HepG2 (cell line): Measurements from ENCODE around the gene TMEM38A. TPM values are rescaled to one million over a fixed set of nuclear protein-coding genes. Genes with fewer than 3 reads are reported as not detected.

Source experiments
- FOXJ3 ChIP-seq: sonication (generic); formaldehyde crosslinking; IDR thresholded peaks from 2 replicates; pipeline ENCODE4 v1.4.0; 2020; ENCODE audit warnings: missing genetic modification reagents, mild to moderate bottlenecking, borderline replicate concordance
- GABPB1 ChIP-seq: IDR thresholded peaks from 2 replicates; pipeline ENCODE4 v1.6.1; 2016; ENCODE audit warnings: mild to moderate bottlenecking, missing genetic modification reagents, moderate library complexity, missing compliant biosample characterization
- HDAC1 ChIP-seq: sonication (generic); formaldehyde crosslinking; IDR thresholded peaks from 2 replicates; pipeline ENCODE4 v1.5.1; 2020; ENCODE audit warnings: mild to moderate bottlenecking, missing genetic modification reagents
- NFIB ChIP-seq: sonication (generic); formaldehyde crosslinking; IDR thresholded peaks from 2 replicates; pipeline ENCODE4 v1.9.0; 2021; ENCODE audit warnings: missing genetic modification reagents, mild to moderate bottlenecking, borderline replicate concordance
- PHF21A ChIP-seq: sonication (generic); formaldehyde crosslinking; IDR thresholded peaks from 2 replicates; pipeline ENCODE4 v1.5.0; 2020; ENCODE audit warnings: mild to moderate bottlenecking, missing genetic modification reagents
- SRF ChIP-seq: IDR thresholded peaks from 2 replicates; pipeline ENCODE4 v1.6.1; 2011; ENCODE audit warnings: mild to moderate bottlenecking, low read depth, low read length, moderate library complexity
- TARDBP ChIP-seq: sonication (generic); formaldehyde crosslinking; IDR thresholded peaks from 2 replicates; pipeline ENCODE4 v1.8.0; 2022; ENCODE audit warnings: mild to moderate bottlenecking, missing genetic modification reagents
- TCF7L2 ChIP-seq: IDR thresholded peaks from 2 replicates; pipeline ENCODE4 v1.6.1; 2011; ENCODE audit warnings: mild to moderate bottlenecking, low read depth, low read length, moderate library complexity
- THAP11 ChIP-seq: IDR thresholded peaks from 2 replicates; pipeline ENCODE4 v1.6.1; 2016; ENCODE audit warnings: missing biosample characterization, missing genetic modification reagents
- YEATS4 ChIP-seq: sonication (generic); formaldehyde crosslinking; IDR thresholded peaks from 2 replicates; pipeline ENCODE4 v1.4.0; 2020; ENCODE audit warnings: missing genetic modification reagents, borderline replicate concordance
- ZBTB42 ChIP-seq: sonication (generic); formaldehyde crosslinking; IDR thresholded peaks from 2 replicates; pipeline ENCODE4 v1.5.0; 2020; ENCODE audit warnings: mild to moderate bottlenecking, missing genetic modification reagents
- ZMAT3 ChIP-seq: sonication (generic); formaldehyde crosslinking; conservative IDR thresholded peaks from 2 replicates; pipeline ENCODE4 v1.7.0; 2021; ENCODE audit warnings: missing genetic modification reagents
- ZNF20 ChIP-seq: sonication (generic); formaldehyde crosslinking; IDR thresholded peaks from 2 replicates; pipeline ENCODE4 v1.4.0; 2020; ENCODE audit warnings: mild to moderate bottlenecking, moderate library complexity, missing genetic modification reagents
- ZNF282 ChIP-seq: fragments of 450-650 bp; IDR thresholded peaks from 2 replicates; pipeline ENCODE4 v1.6.1; 2018; ENCODE audit not compliant: partially characterized antibody
- ZNF414 ChIP-seq: sonication (generic); formaldehyde crosslinking; IDR thresholded peaks from 2 replicates; pipeline ENCODE4 v1.5.0; 2020; ENCODE audit warnings: missing genetic modification reagents
- ZNF572 ChIP-seq: sonication (generic); formaldehyde crosslinking; IDR thresholded peaks from 2 replicates; pipeline ENCODE4 v1.5.1; 2020; ENCODE audit warnings: mild to moderate bottlenecking, missing genetic modification reagents
- ZNF619 ChIP-seq: sonication (generic); formaldehyde crosslinking; IDR thresholded peaks from 2 replicates; pipeline ENCODE4 v1.4.0; 2020; ENCODE audit warnings: mild to moderate bottlenecking, missing genetic modification reagents
- ZNF768 ChIP-seq: sonication (generic); formaldehyde crosslinking; IDR thresholded peaks from 2 replicates; pipeline ENCODE4 v1.4.0; 2020; ENCODE audit warnings: missing genetic modification reagents
- ZSCAN25 ChIP-seq: sonication (generic); formaldehyde crosslinking; IDR thresholded peaks from 2 replicates; pipeline ENCODE4 v1.8.0; 2022; ENCODE audit warnings: mild to moderate bottlenecking, missing genetic modification reagents
- polyA plus RNA-seq, 8 experiments: library from polyadenylated mRNA; depleted of rRNA in 3 of 8; stranded (reverse) in 7 of 8; unstranded in 1 of 8; fragments of >200 nt; fragmentation: Illumina TruSeq in 4 of 8; extraction: Trizol in 4 of 8; gene quantifications; 2 replicates each; pipeline versions ENCODE4 v1.2.1 to v1.2.3, GENCODE V29; 2011 to 2016; ENCODE audit warnings: low read depth in 4 of 8, missing spikeins in 1 of 8, mixed read lengths in 1 of 8; ENCODE audit not compliant: insufficient read depth in 1 of 8
- total RNA-seq, 5 experiments: library from RNA; depleted of rRNA; stranded (reverse); fragments of >200 nt; fragmentation: Illumina TruSeq; extraction: Trizol; gene quantifications; 2 replicates each; pipeline ENCODE4 v1.2.3, GENCODE V29; 2016; ENCODE audit warnings: low read depth in 1 of 5
- TF ChIP-seq, protein P1 (sequence below): sonication (generic); formaldehyde crosslinking; IDR thresholded peaks from 2 replicates; pipeline ENCODE4 v1.9.0; 2021; ENCODE audit warnings: mild to moderate bottlenecking, missing genetic modification reagents
- TF ChIP-seq, protein P2 (sequence below): sonication (generic); formaldehyde crosslinking; IDR thresholded peaks from 2 replicates; pipeline ENCODE4 v1.8.0; 2022; ENCODE audit warnings: mild to moderate bottlenecking, missing genetic modification reagents, borderline replicate concordance
- TF ChIP-seq, protein P3 (sequence below): sonication (generic); formaldehyde crosslinking; conservative IDR thresholded peaks from 2 replicates; pipeline ENCODE4 v1.5.0; 2020; ENCODE audit warnings: missing genetic modification reagents

The TMEM38A gene
- total and polyA plus RNA-seq, 2 of the 13 experiments (the other 11 are each of a cell fraction or from before 2014, with no cell fraction given) = 4.8 to 6.8 TPM

DNA sequence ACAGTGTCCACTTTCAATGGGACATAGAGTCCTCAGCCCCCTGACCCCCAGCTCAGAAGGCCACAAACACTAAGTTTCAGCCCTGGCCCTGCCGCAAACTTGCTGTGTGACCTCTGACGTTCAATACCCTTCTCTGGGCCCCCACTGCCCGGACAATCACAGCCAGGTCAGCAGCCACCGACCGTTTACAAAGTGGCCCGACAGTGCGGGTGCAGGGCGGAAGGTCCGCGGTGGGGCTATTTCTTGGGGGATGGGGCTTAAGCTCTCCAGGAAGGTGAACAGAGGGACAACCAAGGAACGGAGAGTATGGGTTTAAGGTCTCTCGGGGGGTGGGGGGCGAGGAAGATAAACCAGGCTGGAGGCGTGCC is 1.5 kb upstream of the TMEM38A start (continued):
- TF ChIP-seq FOXJ3 (CRISPR knock-in tag) (no peak), HDAC1 (CRISPR knock-in tag) (peak; percentile 46; the same call in 1 of the 2 replicates), ZNF414 (CRISPR knock-in tag) (no peak), ZBTB42 (CRISPR knock-in tag) (no peak), TCF7L2 (no peak), ZNF282 (no peak), ZNF572 (CRISPR knock-in tag) (no peak), THAP11 (CRISPR knock-in tag) (no peak), ZNF20 (CRISPR knock-in tag) (no peak), TARDBP (CRISPR knock-in tag) (no peak), SRF (no peak), NFIB (no peak), ZMAT3 (CRISPR knock-in tag) (no peak), ZNF619 (CRISPR knock-in tag) (0 out of 2 replicates have a peak, but pooled peaks have one; percentile 3), YEATS4 (CRISPR knock-in tag) (no peak), GABPB1 (CRISPR knock-in tag) (no peak), ZSCAN25 (CRISPR knock-in tag) (no peak), ZNF768 (CRISPR knock-in tag) (peak; percentile 99), PHF21A (CRISPR knock-in tag) (0 out of 2 replicates have a peak, but pooled peaks have one; percentile 28)
- TF ChIP-seq, protein P1, sequence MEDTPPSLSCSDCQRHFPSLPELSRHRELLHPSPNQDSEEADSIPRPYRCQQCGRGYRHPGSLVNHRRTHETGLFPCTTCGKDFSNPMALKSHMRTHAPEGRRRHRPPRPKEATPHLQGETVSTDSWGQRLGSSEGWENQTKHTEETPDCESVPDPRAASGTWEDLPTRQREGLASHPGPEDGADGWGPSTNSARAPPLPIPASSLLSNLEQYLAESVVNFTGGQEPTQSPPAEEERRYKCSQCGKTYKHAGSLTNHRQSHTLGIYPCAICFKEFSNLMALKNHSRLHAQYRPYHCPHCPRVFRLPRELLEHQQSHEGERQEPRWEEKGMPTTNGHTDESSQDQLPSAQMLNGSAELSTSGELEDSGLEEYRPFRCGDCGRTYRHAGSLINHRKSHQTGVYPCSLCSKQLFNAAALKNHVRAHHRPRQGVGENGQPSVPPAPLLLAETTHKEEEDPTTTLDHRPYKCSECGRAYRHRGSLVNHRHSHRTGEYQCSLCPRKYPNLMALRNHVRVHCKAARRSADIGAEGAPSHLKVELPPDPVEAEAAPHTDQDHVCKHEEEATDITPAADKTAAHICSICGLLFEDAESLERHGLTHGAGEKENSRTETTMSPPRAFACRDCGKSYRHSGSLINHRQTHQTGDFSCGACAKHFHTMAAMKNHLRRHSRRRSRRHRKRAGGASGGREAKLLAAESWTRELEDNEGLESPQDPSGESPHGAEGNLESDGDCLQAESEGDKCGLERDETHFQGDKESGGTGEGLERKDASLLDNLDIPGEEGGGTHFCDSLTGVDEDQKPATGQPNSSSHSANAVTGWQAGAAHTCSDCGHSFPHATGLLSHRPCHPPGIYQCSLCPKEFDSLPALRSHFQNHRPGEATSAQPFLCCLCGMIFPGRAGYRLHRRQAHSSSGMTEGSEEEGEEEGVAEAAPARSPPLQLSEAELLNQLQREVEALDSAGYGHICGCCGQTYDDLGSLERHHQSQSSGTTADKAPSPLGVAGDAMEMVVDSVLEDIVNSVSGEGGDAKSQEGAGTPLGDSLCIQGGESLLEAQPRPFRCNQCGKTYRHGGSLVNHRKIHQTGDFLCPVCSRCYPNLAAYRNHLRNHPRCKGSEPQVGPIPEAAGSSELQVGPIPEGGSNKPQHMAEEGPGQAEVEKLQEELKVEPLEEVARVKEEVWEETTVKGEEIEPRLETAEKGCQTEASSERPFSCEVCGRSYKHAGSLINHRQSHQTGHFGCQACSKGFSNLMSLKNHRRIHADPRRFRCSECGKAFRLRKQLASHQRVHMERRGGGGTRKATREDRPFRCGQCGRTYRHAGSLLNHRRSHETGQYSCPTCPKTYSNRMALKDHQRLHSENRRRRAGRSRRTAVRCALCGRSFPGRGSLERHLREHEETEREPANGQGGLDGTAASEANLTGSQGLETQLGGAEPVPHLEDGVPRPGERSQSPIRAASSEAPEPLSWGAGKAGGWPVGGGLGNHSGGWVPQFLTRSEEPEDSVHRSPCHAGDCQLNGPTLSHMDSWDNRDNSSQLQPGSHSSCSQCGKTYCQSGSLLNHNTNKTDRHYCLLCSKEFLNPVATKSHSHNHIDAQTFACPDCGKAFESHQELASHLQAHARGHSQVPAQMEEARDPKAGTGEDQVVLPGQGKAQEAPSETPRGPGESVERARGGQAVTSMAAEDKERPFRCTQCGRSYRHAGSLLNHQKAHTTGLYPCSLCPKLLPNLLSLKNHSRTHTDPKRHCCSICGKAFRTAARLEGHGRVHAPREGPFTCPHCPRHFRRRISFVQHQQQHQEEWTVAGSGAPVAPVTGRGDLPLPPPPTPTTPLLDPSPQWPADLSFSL (CRISPR knock-in tag) = no peak
- TF ChIP-seq, protein P2, sequence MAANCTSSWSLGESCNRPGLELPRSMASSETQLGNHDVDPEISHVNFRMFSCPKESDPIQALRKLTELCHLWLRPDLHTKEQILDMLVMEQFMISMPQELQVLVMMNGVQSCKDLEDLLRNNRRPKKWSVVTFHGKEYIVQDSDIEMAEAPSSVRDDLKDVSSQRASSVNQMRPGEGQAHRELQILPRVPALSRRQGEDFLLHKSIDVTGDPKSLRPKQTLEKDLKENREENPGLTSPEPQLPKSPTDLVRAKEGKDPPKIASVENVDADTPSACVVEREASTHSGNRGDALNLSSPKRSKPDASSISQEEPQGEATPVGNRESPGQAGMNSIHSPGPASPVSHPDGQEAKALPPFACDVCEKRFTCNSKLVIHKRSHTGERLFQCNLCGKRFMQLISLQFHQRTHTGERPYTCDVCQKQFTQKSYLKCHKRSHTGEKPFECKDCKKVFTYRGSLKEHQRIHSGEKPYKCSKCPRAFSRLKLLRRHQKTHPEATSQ (CRISPR knock-in tag) = no peak
- TF ChIP-seq, protein P3, sequence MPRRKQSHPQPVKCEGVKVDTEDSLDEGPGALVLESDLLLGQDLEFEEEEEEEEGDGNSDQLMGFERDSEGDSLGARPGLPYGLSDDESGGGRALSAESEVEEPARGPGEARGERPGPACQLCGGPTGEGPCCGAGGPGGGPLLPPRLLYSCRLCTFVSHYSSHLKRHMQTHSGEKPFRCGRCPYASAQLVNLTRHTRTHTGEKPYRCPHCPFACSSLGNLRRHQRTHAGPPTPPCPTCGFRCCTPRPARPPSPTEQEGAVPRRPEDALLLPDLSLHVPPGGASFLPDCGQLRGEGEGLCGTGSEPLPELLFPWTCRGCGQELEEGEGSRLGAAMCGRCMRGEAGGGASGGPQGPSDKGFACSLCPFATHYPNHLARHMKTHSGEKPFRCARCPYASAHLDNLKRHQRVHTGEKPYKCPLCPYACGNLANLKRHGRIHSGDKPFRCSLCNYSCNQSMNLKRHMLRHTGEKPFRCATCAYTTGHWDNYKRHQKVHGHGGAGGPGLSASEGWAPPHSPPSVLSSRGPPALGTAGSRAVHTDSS (CRISPR knock-in tag) = no peak
